Adipocyte (in vitro differentiated cells): ENCODE measurements around the gene SFSWAP.

Experiments
- DNase-seq: peaks from one replicate; pipeline ENCODE4 v3.0.0-alpha.2; 2015; ENCODE audit warnings: low read depth
- H3K27me3 ChIP-seq: replicated peaks from 2 replicates; pipeline ENCODE4 v1.7.0; 2013; ENCODE audit warnings: mild to moderate bottlenecking, low read length, moderate library complexity; ENCODE audit not compliant: control insufficient read depth, insufficient read depth
- H3K36me3 ChIP-seq: 2 replicates; pipeline ENCODE4 v1.7.0; 2013; ENCODE audit warnings: low read length, mild to moderate bottlenecking, moderate library complexity; ENCODE audit not compliant: control insufficient read depth, insufficient read depth, severe bottlenecking
- H3K4me1 ChIP-seq: 2 replicates; pipeline ENCODE4 v1.7.0; 2013; ENCODE audit warnings: mild to moderate bottlenecking, low read length, moderate library complexity; ENCODE audit not compliant: control insufficient read depth, insufficient read depth
- H3K4me3 ChIP-seq: 2 replicates; pipeline ENCODE4 v1.7.0; 2013; ENCODE audit warnings: mild to moderate bottlenecking, low read length, moderate library complexity
- H3K9ac ChIP-seq: 2 replicates; pipeline ENCODE4 v1.7.0; 2013; ENCODE audit warnings: mild to moderate bottlenecking, low read length, moderate library complexity
- H3K9me3 ChIP-seq: 2 replicates; pipeline ENCODE4 v1.7.0; 2013; ENCODE audit warnings: mild to moderate bottlenecking, low read length, moderate library complexity; ENCODE audit not compliant: control insufficient read depth

The SFSWAP gene

DNA sequence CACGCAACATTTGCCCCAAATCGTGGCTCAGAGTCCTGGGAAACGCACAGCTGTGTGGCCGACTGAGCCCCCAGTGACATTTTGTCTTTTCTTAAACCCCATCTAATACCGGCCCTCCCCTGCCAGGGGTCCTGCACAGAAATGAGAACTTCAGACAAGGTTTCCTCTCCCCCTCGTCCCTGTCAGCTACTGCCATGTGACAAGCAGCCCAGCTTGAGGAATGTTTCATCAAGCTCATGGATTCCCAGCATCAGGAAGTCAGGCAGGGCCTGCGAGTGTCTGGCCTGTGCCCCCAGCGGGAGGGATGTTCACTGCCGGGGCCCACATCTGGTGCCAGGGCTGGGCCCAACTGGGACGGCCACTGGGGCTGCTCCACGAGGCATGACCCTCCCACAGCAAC, 133.2 kb downstream of the SFSWAP start:
- Histone ChIP-seq H3K9me3 (no peaks in the 10 kb centered on the region), H3K27me3 (no peaks in the 10 kb centered on the region), H3K9ac (no peak overlapping the region), H3K4me1 (no peaks in the 10 kb centered on the region), H3K4me3 (no peak overlapping the region), H3K36me3 (peaks cover 16% of the 10 kb centered on the region)
- no peak for DNase-seq

DNA sequence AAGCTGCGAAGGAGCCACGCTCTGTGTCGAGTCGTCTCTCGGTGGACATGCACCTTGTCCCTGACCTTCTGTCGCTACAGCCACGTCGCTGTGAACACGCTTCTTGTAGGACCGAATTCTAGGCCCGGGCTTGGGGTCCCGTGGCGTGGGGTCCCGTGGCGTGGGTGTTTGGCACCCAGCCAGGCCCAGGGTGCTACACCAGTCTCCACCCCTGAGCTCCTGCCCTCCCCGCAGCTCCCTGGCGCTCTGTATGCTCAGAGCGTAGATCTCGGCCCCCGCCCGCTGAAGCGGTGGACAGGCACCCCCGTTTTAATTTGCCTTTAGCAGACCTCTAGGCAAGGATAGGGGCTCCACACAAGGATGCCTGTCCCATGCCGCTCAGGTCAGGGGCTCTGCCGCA, 133.8 kb downstream of the SFSWAP start:
- no peaks in the 10 kb centered on the region for H3K27me3 ChIP-seq
- H3K4me1 ChIP-seq = no peaks in the 10 kb centered on the region
- no peak for DNase-seq
- H3K9ac ChIP-seq = no peak overlapping the region
- H3K36me3 ChIP-seq = peaks cover 16% of the 10 kb centered on the region
- H3K9me3 ChIP-seq = no peaks in the 10 kb centered on the region
- no peak overlapping the region for H3K4me3 ChIP-seq

DNA sequence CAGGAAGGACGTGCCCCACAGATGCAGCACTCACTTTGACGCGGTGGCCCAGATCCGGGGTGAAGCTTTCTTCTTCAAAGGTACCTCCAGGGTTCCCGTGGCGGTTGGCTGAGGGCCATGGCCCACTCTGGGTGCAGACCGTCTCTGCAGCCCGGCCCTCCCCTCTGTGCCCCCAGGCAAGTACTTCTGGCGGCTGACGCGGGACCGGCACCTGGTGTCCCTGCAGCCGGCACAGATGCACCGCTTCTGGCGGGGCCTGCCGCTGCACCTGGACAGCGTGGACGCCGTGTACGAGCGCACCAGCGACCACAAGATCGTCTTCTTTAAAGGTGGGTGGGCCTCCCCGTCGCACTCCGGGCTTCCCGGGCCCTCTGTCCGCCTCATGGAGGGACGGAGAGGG, 134.2 kb downstream of the SFSWAP start:
- DNase-seq = no peak
- no peaks in the 10 kb centered on the region for H3K4me1 ChIP-seq
- H3K4me3 ChIP-seq = no peak overlapping the region
- peaks cover 16% of the 10 kb centered on the region for H3K36me3 ChIP-seq
- no peak overlapping the region for H3K9ac ChIP-seq
- no peaks in the 10 kb centered on the region for H3K9me3 ChIP-seq
- no peaks in the 10 kb centered on the region for H3K27me3 ChIP-seq

DNA sequence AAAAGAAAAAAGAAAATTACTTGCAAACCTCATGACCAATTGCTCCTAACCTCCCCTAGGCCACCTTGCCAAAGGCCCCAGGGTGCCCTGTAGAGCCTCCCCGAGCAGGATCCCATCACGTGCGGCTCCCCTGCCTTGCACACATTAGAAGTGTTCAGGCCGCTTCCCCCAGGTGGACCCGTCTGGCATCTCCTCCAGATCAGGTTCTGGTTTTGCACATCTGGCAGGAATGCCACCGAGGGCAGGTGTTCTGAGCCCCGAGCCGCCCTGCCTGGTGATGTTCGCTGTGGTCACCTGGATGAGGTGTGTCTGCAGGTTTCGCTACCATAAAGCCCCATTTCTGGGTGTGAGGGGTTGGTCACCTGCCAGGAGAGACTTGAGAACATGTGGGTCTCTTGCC, 136.6 kb downstream of the SFSWAP start:
- Histone ChIP-seq H3K27me3 (no peaks in the 10 kb centered on the region), H3K36me3 (peaks cover 16% of the 10 kb centered on the region)

DNA sequence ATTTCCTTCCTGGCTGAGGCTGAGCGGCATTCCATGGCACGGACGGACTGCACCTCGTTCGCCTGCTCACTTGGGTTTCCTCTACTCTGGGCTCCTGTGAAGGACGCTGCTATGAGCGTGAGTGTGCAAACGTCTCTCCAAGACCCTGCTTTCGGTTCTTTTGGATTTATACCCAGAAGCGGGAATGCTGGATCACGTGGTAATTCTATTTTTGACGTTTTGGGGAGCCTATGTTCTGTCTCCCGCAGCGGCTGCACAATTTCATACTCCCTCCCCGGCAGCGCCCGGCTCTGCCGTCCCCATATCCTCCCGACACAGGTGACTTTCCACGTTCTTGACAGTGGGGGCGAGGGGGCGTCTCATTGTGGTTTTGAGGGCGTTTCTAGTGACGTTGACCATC, 137.9 kb downstream of the SFSWAP start:
- H3K9me3 ChIP-seq = no peaks in the 10 kb centered on the region
- H3K36me3 ChIP-seq = peaks cover 16% of the 10 kb centered on the region
- H3K4me1 ChIP-seq = no peaks in the 10 kb centered on the region
- DNase-seq = no peak
- no peak overlapping the region for H3K4me3 ChIP-seq
- no peaks in the 10 kb centered on the region for H3K27me3 ChIP-seq
- H3K9ac ChIP-seq = no peak overlapping the region

More for the DNA sequence above, 136.6 kb downstream of the SFSWAP start:
- Histone ChIP-seq H3K9ac (no peak overlapping the region), H3K9me3 (no peaks in the 10 kb centered on the region), H3K4me3 (no peak overlapping the region), H3K4me1 (no peaks in the 10 kb centered on the region)
- no peak for DNase-seq
